Embryonic facial prominence (tissue), 1 donor: Measurements from ENCODE around the gene S1PR3.

Experiments
- DNase-seq: peaks from one replicate; pipeline ENCODE4 v3.0.0-alpha.2; 2016; ENCODE audit errors: extremely low spot score

The S1PR3 gene

DNA sequence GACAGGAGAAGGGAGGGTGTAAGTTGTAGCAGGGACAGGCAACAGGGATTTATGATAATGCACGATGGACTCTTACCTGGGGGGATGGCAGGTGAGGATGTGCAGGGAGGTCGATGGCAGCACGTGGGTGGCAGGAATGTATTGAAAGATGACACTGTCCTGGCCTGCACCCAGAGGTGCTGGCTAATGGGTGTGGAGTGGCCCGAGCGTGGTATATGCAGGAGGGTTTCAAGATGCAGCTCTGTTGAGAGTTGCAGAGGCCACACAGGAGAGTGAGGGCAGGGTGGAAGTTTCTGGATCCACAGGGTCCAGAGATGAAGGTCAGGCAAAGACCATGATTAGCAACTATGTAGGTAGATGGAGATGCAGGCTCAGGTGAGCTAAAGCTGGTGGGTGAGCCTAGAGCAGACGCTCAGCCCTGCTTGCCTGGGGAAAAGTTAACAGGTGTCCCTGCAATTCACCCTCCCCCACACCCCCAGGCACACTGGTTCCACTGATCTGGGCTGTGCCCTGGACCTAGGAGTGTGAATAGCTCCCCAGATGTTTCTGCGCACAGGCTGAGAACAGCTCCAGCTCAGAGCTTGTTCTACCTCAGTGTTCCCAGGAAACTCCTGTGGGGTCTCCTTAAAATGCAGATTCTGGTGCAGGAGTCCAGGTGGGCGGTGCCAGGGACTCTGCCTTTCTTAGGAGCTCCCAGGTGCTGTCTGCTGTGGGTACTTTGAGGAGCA, 21.5 kb upstream of the S1PR3 start:
- no peak for DNase-seq

DNA sequence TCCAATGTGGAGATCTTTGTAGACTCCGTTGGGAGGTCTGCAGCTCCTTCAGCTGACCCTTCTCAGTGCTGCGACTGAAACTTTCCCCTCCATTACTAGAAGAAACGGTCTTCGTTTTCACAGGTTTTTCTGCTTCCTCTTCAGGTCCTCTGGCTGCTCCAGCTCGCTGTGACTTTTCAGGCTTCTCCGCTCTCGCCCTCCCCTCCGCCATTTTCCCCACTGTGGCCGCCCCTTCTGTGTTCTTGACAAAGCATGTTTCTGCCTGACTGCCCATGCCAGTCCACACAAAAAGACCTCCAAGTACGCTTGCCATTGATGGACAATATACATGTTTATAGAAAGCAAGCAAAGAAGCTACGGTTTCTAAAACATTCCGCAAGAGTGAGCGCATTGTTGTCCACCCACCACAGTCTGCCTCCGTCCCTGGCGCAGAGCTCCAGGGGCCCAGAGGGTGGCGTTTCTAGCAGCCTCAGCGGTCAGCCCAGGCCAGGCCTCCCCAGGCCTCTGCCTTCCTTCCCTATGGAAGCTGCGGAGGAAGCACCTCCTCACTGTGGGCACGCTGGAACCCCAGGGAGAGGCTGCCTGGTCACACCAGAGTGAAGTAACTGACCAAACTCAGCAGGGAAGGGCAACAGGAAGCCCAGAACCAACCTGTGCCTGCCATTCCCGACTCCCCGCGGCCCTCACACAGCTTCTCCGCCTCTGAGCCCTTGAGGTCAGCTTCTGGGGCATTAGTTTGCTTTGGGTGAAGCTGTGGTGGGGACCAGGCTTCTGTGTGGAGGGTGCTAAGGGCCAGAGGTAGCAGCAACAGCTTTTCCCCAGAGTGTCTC, 19.9 kb upstream of the S1PR3 start:
- no peak for DNase-seq

DNA sequence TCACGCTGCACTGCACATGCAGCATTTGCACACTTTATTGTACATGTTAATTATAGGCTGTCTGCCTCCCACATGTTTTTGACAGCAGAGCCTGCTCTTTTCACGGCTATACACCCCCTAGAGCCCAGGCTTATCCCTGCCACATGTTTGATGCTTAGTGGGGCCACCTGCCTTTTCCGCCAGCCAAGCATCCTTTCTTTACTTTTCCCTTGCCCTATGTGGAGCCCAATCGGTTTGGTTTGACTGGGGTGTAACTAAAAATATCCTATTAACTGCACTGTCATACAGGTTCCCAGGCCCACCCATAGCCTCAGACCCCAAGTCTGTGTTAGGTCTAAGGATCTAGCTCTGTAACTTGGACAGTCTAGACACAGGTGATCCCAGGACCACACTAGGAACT, 18.9 kb upstream of the S1PR3 start:
- DNase-seq = no peak

DNA sequence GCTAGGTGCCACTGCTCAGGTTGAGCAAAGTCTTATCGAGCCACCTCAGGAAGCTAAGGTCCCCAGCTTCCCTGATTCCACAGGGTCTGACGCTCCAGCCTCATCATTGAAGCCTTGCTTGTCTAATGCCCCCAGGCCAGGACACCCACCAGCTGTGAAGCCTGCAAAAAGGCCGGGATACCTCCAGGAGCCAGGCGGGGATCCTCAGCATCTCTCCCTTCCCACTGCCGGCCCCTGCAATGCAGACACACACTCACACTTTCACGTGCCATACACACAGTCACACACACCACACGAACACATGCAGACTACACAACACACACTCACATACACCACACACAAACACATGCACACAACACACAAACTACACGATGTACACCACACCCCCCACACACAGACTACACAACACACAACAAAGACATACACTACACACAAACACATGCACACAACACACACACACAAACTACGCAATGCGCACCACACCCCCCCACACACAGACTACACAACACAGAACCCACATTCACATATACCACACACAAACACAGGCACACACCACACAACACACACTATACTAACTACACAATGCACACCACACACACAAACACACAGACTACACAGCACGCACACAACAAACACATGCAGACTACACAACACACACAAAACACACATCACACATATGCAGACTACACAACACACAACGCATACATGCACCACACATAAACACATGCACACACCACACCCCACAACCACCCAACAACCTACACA, 17.8 kb upstream of the S1PR3 start:
- no peak for DNase-seq

DNA sequence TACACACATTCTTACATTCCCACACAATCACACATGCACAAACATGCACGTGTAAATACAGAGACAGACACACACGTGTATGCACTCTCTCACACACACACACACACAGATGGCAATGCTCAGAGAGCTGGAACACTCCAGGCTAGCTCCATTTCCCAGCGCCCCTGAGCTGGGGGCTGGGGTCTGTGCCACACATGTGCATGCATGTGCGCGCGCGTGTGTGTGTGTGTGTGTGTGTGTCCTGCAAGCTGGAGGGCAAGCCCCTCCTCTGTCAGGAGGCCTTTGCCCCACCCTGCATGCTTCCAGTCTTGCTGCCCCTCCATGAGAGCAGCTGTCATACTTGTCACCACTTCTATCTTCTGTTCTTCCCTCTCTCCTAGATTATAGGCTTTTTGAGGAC, 16.6 kb upstream of the S1PR3 start:
- DNase-seq = no peak

DNA sequence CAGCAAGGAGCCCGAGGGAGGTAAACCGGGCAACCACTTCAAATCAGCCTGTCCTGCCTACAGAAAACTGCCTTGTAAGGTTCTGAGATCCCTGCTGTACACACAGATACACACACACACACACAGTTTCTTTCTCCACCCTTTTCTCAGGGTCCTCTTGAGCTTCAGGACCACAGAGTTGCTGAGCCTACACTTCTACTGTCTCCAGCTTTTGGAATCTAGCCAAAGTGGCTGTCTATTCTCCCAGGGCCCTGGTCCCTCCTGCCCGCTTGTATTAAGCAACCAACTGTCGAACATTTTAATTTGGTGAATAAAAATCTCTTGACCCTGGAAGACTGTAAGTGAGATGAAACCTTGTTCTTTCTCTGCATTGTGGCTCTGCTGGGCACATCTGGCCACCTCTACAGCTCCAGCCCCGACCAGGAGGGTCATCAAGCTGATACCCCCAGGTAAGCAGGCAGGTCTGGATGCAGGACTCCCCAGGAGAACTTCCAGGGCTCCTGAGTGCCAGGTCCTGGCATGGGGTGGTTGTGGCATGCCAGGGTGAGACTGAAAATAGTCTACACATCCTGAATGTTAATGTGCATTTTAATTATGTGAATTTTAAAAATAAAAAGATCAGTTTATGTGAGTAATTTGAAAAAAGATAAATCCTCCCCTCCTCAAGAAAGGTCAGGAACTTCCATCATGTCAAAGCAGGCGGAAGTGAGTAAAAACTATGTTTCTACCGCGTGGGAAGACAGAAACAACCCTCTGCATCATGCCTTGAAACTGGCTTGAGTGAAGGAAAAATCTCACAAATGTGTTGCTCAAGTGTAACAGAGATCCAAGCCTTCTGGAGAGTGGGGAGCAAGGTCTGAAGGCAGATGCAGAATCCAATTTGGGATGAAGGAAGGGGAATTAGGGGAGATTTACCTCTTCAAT, 15.0 kb upstream of the S1PR3 start:
- no peak for DNase-seq

DNA sequence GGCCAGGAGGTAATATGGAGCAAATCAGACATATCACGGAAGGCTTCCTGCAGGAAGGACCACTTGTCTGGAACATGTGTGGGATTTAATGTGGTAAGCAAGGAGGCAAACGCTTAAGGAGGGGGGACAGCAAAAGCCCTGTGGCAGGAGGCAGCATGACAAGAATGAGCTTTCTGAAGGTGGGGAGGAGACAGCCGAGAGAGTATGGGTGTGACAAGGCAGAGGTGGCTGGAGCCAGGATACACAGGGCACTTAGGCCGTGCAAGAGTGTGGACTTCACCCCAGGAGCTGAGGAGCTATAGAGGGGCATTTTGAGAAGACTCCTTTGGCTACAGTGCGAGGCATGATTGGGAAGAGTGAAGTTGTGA, 14.4 kb upstream of the S1PR3 start:
- DNase-seq = no peak

DNA sequence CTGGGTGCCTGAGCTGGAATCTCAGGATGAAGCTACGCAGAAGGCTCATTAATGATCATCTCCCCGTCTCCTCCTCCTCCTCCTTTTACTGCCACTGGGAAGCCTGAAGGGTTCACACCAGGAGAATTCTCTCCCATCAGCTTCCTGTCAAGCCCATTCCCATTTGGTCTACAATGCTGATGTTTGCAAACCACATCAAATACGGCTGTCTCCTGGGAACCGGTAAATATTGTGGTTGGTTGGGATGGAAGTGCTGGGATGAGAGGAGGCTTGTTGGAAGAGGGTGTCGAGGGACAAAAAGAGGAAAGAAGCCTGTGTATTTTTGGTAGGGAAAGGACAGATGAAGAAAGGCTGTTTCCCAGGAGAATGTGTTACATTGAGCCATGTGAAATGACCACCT, 13.2 kb upstream of the S1PR3 start:
- no peak for DNase-seq

DNA sequence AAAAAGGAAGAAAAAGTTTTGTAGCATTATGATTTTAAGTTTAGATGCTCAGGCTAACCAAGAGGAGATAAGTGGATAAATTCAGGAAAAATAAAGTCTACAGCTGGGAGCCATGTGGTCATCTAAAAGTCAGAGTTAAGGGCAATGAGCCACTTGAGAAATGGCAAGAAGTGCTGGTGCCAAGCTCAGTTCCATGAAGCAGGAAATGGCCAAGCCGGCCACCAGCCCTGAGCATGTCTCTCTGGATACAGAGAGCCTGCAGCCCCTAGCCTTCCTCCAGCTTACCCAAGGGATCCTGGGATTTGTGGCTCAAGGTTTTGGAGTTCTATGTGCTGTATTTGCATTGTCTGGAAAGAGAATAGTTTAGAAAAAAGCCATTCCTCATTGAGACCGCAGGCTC, 12.2 kb upstream of the S1PR3 start:
- no peak for DNase-seq

DNA sequence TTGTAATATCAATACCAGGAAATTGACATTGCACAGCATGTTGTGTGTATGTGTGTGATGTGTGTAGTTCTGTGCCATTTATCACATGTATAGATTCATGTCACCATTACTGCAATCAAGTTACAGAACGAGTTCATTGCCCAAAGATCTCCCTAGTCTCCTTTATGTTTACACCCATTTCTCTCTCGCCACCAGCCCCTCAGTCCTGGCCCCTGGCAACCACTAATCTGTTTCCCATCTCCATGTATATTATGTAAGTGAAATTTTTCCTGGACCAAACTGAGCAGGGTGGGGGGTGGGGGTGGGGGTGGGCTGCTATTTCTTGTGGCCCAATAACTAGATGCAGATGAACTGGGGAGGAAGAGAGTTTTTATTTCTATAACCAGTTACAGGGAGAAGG, 11.5 kb upstream of the S1PR3 start:
- DNase-seq = no peak

DNA sequence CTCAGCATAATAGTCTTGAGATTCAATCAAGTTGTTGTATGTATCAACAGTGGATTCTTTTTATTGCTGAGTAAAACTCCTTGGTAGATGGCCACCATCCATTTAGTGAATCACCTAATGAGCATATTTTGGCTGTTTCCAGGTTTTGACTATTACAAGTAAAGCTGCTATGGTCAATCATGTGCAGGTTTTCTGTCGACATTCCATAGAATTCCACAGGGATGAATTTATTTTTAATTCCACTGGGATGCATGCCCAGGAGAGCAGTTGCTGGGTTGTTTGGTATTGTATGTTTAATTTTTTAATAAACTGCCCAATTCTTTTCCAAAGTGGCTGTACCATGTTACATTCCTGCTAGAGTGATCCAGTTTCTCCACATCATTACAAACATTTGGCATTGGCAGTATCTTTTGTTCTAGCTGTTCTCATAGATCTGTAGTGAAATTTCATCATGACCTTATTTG, 10.5 kb upstream of the S1PR3 start:
- DNase-seq = no peak

DNA sequence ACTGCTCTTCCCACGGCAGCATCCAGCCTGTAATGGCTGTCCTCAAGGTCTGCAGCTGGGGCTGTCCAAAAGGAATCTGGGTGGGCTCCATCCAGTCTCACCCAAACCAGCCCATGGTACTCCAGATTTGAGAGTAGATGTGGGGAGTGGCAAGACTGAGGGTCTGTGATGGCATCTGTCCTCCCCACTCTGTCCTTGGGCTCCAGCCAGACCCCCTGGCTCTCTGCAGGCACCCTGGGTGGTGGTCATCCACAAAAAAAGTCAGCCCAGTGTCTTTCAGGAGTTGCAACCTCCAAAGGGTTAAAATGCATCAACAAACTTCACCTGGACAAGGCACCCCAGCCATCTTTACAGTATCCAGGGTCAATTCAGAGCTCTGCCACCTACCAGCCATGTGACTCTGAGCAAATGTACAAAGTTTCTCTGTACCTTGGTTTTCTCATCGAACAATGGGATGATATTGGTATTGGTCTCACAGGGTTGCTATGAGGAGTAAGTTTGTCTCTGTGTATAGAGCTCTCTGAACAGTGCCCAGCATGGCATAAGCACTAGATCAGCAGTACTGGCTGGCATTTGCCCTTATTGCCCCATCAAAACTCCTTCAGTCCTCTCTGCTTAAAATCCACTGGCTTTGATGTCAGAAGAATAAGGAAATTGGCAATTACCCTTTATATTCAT, 7.3 kb upstream of the S1PR3 start:
- DNase-seq = no peak

DNA sequence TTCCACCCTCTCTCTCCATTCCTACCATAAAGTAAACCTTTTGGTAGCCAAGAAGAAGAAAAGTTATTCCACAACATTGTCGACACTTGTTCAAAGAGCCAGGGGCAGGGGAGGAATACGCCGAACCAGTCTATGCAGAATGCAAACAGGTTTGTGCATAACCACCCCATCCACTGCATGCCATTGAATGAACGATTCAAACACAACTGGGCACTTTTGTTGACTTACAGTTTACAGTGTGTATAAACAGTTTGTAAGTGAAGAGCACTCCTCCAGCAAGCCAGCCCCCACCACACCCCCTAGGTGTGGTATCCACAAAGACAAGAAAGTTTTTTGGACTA, 6.8 kb upstream of the S1PR3 start:
- DNase-seq = no peak

DNA sequence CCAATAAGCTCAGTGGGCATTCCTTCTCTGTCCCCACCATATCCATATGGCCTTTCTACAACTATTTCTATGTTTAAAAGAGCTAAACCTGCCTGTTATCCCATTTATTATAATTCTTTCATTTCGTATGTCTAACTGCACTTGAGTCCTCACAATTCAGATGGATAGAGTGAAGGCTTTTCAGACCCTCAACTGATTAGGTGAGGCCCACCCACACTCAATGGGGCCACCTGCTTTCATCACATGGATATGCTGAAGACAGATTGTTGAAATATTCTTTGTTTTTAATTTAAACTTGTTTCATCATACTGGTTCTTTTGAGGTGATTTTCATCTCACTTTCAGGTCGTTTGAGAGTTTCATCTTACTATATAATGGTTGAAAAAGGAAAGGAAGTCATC, 5.7 kb upstream of the S1PR3 start:
- DNase-seq = no peak

DNA sequence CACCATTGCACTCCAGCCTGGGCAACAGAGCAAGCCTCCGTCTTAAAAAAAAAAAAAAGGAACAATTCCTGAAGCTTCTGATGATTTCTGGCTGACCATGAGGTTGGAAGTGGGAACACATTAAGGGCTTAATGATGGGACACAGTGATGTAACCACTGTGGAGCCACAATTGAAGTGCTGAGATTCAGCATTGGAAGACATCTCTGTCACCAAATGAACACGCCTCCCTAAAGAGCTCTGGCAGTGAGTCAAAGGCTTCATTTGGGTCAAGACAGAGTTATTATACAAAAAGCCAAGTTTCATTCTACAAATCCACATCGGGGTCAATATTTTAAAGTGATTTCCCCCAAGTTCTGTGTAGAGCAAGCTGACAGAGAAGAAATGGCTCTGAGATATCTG, 4.5 kb upstream of the S1PR3 start:
- no peak for DNase-seq

DNA sequence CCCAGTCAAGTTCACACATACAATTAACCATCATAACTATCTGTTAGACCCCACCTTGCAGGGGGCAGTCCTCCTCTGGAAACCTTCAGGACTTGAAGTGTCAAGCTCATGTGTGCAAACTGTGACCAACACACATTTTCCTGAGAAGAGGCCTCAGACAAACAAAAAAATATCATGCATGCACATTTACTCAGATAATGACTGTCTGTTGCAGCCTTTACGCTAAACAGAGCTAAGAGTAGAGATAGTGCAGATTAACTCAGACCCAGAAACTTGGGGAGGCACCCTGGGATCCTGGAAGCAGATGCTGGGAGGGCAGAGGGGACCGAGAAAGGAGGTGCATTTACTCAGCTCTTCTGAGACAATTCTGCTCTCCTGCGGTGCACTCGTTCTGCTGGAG, 3.6 kb upstream of the S1PR3 start:
- DNase-seq = no peak

DNA sequence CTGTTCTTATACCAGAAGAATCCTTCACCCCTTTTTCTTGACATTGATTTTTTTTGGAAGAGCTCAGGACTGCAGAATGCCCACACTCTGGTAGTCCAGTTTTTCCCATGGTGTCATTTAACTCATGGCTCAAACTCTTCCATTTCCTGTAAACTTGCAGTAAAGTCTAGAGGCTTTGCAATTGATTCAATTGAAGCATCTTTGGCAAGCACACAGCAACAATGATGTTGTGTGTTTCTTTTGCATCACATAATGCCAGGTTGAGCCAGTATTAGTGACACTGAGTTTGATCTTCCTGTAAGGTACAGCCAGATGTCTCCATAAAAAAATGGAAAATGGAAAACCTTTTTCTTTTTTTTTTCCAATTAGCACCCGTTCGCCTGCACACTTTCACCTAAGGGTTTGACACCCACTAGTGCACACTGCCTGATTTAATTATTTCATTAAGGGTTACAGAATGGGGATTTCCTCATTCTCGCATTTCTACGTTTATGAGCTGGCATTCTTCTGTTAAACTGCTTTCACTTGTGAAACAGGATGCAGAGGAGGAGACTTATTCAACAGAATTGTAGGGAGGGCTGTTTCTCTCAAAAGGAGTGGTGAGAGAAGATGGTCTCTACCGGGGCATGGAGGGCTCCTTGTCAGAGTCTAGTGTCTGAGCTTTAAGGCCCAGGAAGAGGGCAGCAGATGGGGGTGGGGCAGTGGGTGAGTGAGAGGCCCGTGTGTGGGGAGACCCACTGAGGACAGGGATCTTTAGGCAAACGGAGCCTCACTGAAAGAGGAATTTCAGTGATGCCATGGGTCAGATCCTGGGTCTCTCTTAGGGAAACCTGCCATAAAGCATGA, 2.2 kb upstream of the S1PR3 start:
- no peak for DNase-seq

DNA sequence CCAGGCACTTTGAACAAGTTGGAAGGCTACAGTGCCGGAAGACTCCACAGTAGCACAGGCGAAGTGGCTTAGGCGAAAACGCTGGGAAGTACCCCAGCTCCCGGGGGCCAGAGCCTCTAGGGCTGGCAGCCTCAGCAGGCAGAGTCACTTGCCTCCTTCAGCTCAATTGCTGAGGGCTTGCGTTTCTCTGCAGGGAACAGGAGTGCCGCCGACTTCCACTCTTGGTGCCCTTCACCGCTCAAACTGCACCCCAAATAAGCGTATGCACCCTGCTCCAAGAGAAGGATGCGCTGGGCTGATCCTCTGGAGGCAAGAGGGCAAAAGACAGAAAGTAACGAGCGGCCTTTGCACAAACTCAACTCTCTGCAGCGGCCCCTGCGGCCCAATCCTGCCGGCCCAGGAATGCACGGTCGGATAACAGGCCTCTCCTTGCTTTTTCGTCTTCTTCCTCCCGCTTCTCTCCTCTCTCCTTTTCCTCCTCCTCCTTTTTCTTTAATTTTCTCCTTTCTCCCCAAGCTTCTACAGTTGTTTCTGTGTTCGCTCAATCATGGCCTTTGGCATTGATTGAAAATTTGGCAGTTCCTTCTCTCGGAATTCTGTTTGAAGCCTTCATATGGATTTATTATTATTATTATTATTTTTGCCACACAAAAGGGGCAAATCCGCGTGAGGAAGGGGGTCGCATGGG, 1.1 kb upstream of the S1PR3 start:
- no peak for DNase-seq

DNA sequence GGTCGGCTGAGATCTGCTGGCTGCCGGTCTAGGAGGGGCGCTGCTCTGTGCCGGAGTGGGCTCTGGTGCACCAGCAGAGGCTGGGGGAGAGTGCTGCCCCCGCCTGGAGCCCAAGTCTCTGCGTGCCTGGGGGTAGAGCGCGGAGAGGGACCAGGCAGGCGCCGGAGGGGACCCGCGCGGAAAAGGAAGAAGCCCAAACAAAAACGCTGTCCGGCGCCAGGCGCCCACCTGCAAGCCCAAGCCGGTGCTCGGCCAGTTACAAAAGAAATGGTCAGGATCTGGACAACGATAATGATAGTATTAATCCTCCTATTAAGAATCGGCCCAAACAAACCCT, 571 bp upstream of the S1PR3 start:
- no peak for DNase-seq

DNA sequence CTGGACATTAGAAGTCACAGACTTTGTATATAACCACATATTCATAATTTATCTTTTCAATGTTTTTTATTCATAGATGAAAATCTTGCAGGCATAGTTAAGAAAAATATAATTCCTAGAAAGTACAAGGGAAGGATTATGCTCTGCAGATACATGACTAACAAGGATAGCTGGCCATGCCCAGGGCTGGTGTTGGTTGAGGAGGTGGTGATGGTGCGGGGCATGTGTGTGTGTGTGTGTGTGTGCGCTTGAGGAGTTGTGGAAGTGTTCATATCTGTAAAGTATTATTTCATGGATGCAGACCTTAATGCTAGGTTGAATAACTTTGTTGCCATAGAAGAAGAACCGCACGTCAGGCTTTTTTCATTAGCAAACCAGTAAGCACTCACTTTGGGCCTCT, 1.3 kb downstream of the S1PR3 start:
- no peak for DNase-seq
